T follicular helper cell (primary cell): ENCODE results near the gene MIEF2.
"Not testable (repeated sequence)": the region's sequence is repeated elsewhere in the genome, so short reads cannot be mapped to it uniquely, and the experiment has no call there.

Source experiments
- DNase-seq: peaks from one replicate; pipeline ENCODE4 v3.0.0-alpha.2; 2020; ENCODE audit warnings: low read depth
- total RNA-seq, 2 experiments: gene quantifications; one replicate each; lab custom pipeline; 2026; lab: John Stamatoyannopoulos, UW

The MIEF2 gene, protein sequence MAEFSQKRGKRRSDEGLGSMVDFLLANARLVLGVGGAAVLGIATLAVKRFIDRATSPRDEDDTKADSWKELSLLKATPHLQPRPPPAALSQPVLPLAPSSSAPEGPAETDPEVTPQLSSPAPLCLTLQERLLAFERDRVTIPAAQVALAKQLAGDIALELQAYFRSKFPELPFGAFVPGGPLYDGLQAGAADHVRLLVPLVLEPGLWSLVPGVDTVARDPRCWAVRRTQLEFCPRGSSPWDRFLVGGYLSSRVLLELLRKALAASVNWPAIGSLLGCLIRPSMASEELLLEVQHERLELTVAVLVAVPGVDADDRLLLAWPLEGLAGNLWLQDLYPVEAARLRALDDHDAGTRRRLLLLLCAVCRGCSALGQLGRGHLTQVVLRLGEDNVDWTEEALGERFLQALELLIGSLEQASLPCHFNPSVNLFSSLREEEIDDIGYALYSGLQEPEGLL
- 2.6 to 15.1 reads per million in 2 experiments for total RNA-seq

DNA sequence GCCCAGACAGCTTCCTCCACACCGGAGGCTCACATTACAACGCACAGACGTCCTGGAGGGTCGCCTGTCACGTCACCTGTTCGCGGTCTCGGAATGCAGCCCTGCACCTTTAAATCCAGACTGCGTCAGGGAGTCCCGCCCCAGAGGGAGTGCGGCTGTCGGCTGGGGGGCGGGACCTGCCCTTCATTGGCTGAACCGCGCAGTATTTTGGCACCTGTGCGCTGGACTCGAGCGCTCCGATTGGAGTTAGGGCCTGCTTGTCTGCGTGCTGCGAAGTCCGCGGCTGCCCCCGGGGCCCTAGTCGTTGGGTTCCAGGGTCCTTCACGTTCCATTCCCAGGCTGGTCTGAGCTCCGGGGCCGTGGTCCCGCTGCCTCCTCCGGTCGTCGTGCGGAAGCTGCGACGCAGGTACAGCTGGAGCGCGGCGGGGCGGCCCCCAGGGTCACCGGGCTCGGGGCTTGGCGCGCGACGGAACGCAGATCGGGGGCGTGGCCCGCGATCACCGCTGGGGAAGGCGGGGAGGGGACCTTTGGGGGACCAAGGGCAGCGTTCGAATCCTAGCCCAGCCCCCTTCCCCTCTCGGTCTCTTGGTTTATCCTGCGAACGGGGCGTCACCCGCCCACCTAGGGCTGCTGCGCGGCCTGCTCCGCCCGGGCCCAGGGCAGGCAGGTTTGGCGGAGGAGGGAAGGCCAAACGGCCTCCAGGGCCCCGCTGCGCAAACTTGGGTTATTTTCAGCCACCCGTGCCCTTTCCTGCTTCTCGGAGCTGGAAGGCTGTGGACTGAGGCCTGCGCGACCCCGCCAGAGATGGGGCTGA, at the start of gene MIEF2:
MIEF2 (plus strand) TSS at position 331 of the 814 bp plus-strand sequence. CDS start 2,059 bp downstream, outside the sequence.
- DNase-seq, result peak; percentile 90

DNA sequence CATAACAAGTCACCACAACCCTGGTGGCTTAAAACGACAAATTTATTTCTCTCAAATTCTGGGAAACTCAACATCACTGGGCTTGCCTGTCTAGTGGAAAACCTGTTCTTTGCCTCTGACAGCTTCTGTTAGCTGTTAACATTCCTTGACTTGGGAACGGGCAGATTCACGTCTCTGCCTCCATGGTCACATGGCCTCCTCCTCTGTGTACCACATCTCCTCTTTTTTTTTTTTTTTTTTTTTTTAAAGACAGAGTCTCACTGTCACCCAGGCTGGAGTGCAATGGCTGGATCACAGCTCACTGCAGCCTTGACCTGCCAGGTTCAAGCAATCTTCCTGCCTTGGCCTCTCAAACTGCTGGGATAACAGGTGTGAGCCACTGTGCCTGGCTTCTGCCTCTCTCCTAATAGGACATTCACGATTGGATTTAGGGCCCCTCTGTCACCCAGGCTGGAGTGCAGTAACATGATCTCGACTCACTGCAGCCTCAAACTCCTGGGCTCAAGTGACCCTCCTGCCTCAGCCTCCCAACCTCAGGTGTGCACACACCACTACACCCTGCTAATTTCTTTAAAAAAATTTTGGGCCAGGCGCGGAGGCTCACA, 46.7 kb upstream of the MIEF2 start:
- no peak for DNase-seq

DNA sequence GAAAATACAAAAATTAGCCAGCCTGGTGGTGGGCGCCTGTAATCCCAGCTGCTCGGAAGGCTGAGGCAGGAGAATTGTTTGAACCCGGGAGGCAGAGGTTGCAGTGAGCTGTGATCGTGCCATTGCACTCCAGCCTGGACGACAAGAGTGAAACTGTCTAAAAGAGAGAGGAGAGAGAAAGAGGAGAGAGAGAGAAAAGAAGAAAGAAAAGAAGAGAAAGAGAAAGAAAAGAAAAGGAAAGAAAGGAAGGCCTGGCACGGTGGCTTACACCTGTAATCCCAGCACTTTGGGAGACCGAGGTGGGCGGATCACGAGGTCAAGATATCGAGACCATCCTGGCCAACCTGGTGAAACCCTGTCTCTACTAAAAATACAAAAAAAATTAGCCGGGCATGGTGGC, 43.6 kb upstream of the MIEF2 start:
- not testable (repeated sequence) for DNase-seq

DNA sequence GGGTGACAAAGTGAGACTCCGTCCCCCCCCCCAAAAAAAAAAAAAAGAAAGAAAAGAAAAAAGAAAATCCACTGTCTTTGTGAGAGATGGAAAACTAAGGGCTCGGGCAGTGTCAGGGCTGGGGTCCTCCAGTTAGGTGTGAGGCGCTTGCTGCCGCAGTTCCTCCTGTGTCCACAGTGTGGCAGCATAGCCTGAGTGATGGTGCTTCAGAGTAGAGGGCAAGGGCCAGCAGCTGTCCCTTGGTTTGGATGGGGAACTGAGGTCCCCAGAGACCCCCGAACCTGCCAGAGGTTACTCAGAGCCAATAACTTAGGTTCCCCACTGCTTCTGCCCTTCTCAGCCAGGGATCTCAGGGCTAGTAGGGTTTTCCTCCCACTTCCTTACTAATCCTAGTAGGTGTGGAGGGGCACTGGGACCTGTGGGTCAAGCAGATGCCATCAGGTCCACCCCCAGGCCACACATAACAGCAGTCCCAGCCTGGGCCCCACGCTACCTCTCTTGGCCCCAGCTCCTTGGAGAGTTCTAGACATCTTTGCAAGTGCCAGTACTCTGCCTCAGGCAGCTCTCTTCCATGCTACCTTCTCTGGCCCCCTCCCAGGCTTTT, 42.9 kb upstream of the MIEF2 start:
- DNase-seq, result peak; percentile 57

DNA sequence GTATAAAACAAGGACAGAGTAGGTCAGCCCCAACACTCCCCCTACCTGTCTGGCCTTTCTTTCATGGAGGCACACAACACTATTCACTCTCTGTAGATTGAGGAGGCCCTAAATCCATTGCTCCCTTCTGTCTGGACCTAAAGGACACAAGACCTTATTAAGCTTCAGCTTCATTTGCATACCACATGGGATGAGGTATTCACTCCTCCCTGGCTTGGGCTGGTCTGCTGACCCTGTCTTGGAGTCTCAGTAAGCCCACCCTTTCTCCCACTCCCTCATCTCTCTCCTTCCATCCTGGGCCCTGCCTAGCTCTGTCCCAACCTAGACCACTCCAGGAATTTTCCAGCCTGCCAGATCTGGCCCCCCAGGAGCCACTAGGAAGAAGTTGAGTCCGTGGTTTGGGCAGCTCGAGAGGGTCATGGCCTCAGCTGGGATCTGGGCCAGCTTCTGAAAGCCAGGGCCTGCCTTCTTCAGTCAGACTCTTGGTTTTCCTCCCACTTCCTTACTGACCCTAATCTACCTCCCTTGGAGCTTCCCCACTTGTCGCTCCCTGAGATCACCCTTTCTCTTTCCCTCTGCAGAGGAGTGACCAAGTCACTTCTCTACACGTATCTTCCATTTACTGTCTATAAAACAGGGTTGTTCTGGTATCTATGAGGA, 41.6 kb upstream of the MIEF2 start:
- no peak for DNase-seq

DNA sequence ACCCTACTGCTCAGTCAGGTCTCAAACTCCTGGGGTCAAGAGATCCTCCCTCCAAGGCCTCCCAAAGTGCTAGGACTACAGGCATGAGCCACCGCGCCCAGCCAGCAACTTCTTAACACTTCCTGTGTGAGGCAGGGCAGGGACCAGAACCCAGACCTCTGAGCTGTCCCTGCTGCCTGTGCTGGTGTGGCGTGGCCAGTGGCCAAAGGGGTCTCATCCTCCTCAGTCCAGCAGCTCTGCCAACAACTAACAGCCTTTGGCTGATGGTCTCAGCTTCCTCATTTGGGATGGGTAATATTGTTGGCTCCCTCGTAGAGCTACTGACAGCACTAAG, 36.4 kb upstream of the MIEF2 start:
- DNase-seq, result no peak

DNA sequence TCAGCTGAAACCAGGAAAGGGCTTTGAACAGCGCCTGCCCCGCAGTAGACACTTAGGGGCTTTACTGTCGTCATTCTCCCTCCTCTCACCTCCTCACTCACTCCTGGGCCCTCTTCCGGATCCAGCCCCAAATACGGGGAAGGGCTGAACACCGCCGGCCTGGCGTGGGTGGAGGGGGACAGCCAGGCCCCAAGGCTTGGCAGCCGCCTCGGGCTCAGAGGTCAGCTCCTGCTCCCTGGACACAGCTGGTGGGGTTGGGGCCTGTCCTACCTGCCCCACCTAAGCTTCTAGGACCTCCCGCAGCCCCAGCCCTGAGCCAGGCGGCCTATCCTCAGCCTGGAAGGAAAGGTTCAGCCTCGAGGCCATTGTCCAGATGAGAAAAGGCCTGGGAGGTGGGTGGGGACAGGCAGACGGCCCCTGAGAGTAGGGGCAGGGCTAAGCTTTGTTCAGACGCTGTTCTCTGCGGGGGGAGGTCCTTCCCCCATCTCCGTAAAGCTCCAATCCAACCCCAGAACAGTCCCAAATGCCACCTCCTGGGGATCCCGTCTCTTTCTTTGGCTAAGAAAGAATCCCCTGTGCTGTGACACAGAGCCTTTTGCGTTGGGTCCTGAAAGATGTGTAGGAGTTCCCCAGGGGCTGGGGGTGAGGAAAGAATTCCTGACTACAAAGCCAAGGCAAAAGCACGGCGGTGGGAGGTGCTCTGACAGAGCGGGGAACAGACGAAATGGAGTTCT, 35.9 kb upstream of the MIEF2 start:
- DNase-seq, result no peak

DNA sequence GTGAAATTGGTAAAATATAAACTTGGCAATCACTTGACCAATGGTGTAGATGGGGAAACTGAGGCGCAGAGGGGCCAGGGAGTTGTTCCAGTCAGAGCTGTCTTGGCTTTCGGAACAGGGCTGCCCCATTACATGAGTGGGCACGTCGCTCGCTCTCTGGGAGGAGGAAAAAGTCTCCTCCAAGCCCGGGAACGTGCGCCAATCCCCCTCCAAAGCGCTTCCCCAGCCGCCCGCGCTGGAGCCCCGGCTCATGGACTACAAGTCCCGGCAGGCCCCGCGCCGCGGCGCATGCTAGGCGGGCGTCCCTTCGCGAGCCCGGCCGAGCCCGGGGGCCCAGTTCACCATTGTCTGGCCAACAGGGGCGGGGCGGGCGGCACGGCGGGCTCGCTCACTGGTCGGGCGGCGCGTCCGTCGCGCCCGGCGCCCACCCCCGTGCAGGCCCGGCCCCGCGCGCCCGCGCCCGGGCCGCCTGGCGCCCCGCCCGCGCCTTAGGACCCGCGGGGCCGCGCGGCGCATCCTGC, 35.3 kb upstream of the MIEF2 start, which contains the start of gene LLGL1:
LLGL1 (plus strand) TSS at position 515 of the 521 bp plus-strand sequence. CDS start 48 bp downstream, outside the sequence.
- peak; percentile 93 for DNase-seq

DNA sequence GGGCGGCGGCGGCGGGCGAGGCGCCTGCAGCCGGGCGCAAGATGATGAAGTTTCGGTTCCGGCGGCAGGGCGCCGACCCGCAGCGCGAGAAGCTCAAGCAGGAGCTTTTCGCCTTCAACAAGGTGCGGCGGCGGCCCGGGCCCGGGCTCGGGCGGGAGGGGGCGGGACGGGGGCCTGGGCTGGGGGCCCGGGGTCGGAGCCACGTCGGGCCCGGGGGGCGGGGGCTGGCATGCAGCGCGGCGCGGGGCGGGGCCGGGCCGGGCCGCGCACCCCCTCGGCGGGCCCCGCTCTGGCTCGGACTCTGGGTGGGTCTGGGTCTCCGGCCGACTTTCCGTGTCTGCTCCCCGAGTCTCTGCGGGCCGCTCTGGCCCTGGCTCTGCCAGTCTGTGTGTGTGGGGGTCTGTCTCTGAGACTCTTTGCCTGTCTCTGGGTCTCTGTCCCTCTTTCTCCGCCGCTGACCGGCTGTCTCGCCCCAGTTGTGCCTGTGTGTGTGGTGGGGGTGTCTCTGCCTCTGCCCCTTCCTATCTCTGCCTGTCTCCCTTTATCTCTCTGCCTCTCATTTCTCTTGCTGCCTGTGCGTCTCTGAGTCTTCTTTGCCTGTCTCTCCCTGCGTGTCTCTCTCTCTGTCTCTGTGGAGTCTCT, 34.7 kb upstream of the MIEF2 start:
- DNase-seq, result no peak

DNA sequence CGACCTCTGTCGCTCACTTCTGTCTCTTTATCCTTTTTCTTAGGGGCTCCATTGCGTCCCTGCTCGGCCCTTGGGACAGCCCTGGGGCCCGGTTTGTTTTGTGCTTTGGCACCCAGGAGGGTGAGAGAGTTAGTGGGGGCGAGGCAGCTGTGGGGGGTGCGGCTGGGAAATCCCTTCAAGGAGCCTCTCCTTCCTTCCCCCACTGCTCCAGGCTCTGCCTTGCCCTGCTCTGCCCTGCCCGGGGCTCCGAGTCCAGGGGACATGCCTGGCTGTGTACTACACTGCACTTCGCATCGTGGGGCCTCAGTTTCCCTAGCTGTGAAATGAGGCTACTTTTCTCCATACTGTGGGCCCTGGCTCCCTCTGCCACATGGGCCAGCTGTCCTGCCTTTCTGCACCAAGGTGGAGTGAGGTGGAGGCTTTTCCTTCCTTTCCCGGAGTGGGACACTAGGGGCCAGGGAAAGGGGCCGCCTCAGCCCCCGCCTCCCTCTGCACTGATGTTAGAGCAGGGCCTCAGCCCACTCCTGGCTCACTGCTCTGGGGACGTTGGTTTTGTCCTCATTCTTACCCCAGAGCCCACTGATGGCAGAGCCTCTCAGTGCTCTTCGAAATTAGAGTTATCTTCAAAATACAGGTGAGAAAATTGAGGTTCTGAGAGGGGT, 34.0 kb upstream of the MIEF2 start:
- DNase-seq, result no peak

DNA sequence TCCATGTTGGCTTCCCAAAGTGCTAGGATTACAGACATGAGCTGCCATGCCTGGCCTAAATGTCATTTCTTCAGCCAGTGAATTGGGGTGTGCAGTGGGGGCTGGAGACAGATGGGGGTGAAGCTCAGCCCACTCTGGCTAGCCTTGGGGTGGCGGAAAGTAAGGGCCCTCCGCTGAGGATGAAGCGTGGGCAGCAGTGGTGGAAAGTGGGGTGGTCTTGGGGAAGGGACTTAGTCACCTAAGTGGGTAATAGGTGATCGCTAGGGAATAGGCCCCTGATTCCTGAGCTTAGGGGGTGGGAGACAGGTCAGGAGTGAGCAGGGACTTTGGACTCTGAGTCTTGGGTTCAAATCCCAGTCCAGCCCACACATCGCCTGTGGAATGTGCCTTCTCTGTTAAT, 32.8 kb upstream of the MIEF2 start:
- DNase-seq, result no peak

DNA sequence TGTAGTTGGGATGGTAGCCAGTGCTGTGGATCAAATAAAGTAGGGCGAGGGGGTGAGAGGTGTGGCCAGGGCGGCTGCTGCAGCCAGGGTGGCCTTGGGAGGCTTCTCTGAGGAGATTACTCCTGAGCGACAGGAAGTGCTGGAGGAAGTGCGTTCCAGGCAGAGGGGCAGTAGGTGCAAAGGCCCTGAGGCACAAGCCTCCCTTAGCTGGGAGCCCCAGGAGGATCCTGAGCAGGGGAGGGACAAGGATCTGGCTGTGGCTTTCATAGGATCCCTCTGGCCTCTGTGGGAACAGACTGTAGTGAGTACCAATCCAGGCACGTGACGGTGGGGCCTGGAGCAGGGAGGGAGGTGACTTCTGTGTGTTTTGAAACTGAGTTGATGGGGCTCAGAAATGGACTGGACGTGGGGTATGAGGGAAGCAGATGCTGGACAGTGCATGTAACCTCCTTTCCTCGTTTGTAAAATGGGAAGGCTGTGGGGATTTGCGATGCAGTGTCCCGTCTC, 32.2 kb upstream of the MIEF2 start:
- DNase-seq, result no peak

DNA sequence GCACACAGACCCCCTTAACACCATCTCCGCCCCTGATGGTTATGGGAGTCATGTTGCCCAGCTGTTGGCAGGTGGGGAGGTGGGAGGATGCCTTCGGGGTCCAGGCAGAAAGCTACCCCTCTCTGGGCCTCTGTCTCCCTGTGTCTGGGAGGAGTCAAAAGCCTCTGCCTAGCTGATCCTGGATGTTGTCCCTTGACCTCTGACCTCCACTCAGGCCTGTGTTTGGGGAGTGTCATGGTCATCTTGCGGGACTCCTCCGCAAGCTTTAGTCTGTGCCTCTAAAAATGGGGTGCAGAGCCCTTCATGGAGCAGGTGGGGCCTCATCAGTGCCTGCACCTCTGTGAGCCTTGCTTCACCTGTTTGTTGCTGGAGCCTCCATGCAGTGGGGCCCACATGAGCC, 31.2 kb upstream of the MIEF2 start:
- no peak for DNase-seq

DNA sequence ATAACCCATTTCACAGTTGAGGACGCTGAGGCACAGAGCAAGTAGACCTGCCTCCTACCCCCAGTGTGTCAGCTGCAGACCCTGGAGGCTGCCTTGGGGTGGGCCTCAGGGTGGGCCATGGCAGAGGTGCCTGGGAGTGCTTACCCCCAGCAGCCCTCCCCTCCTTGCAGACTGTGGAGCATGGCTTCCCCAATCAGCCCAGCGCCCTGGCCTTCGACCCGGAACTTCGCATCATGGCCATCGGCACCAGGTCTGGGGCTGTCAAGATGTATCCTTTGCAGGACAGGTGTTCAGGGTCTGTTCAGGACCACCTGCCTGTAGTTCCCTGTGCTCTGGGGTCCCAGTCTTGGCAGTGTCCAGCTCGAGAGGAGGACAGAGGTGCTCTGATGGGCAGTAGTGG, 30.7 kb upstream of the MIEF2 start:
- no peak for DNase-seq

DNA sequence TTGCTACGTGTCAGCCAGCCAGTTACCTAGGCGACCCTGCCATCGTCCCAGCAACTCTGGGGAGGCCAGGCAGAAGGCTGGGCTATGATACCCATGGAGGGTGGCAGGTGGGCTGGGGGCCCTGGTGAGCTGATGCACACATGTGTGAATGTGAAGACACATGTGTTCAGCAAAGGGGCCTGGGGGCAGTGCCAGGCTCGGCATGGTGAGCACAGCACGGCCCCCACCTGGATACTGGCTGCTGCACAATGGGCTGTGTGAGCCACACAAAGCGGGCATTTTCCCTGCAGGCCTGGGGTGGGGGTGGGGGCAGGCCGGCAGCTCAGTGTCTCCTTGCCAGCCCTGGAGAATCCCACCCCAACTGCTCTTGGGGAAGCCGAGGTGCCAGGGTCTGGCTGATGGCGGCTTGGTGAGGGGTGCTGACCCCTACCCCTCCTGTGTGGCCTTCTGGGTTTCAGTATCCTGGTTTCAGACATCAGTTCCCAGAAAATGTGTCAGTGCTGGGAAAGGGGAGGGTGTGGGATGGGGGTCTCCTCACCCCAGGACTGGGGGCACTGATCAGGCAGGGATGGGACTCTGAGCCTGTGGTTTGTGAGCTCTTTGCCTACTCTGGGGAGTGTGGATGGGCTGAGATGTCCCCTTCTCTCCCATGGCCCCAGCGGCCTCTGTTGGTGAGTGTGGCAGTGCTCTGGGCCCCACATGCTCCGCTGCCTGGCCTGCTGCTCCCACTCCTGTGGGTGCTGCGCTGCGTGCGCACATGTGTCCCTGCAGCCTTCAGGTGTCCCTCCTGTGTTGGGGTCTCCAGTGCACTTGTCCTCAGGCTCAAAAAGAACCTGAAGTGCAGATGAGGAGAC, 29.9 kb upstream of the MIEF2 start:
- DNase-seq, result no peak

DNA sequence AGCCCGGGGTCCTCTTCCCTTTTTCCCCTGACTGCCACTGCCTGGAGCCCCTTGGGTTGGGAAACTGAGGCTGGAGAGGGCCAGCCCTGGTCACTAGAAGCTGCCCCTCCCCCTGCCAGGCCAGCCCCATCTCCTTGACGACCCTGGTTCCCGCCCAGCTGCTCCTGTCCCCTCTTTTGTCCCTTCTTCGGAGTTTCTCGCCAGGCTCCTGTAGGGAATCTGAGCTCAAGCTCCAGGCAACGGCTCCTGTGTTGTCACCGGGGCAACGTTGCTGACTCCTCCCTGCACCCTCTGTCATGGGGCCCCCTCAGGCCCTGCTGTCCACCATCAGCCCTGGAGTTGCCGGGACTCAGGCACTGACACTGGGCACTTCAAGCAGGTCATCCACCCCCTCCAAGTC, 29.3 kb upstream of the MIEF2 start:
- no peak for DNase-seq

DNA sequence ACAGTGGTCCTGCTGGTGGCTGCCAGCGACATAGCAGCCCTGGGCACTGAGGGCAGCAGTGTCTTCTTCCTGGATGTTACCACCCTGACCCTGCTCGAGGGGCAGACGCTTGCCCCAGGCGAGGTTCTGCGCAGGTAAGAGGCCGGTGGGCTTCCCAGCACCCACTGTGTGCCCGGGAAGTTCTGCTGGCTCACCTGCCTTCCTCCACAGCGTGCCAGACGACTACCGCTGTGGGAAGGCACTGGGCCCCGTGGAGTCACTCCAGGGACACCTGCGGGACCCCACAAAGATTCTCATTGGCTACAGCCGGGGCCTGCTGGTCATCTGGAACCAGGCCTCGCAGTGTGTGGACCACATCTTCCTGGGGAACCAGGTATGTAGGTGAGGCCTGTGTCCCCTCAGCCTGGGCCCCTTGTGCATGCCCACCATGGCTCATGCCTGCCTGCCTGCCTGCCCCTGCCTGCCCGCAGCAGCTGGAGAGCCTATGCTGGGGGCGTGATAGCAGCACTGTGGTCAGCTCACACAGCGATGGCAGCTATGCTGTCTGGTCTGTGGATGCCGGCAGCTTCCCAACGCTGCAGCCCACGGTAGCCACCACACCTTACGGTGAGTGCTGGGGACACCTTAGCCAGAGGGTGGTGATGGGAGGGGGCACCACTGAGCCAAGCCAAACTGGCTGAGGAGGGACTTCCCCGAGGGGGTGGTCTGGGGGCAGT, 26.5 kb upstream of the MIEF2 start:
- no peak for DNase-seq
